Mucosa of descending colon (tissue), 3 donors: Measurements from ENCODE around the gene ISL2. TPM values are rescaled to one million over a fixed set of nuclear protein-coding genes. Genes with fewer than 3 reads are reported as not detected.

Experiments used
- ATAC-seq: fragments of 200-7000 bp; cut with Tn5 transposase; one replicate; pipeline ENCODE4 v1.9.1; 2020; ENCODE audit warnings: mild to moderate bottlenecking, moderate library complexity
- DNase-seq, 3 donors: peaks; one replicate each; pipeline ENCODE4 v3.0.0-alpha.2; 2020
- H3K36me3 ChIP-seq: fragments of 200-600 bp; one replicate; pipeline ENCODE4 v1.8.0; 2021; ENCODE audit warnings: low read depth, mild to moderate bottlenecking
- H3K4me1 ChIP-seq: fragments of 200-600 bp; one replicate; pipeline ENCODE4 v1.8.0; 2021; ENCODE audit warnings: low read depth, mild to moderate bottlenecking
- H3K4me3 ChIP-seq: fragments of 200-600 bp; one replicate; pipeline ENCODE4 v1.8.0; 2021; ENCODE audit warnings: mild to moderate bottlenecking
- H3K9me3 ChIP-seq: fragments of 200-600 bp; one replicate; pipeline ENCODE4 v1.8.0; 2021; ENCODE audit warnings: mild to moderate bottlenecking
- intact Hi-C, 2 donors: fragments of 100-400 bp; cut with DNase I in 1 of 2; cut with micrococcal nuclease in 1 of 2; formaldehyde crosslinking; loops; one replicate each; pipeline versions ENCODE4 v1.11.0 to v1.11.1; 2022; cut with DNase I, micrococcal nuclease
- total RNA-seq, 3 donors: library from RNA; stranded (reverse); fragmentation: NEBNext Ultra II Directional in 2 of 3; extraction: Animal tissue kit (Norgen Biotek cat#: 25700) in 2 of 3; gene quantifications; one replicate each; pipeline versions ENCODE4 v1.2.1 to v1.2.4, GENCODE V29; 2021 to 2023
- TF ChIP-seq, protein P1 (sequence below): fragments of 200-600 bp; IDR thresholded peaks from one replicate; pipeline ENCODE4 v1.8.0; 2022; ENCODE audit warnings: antibody characterized with exemption, mild to moderate bottlenecking
- donor health status: DM: no; HTN: no; CAD: no; lungs with moderate emphysema.
- donor health status: DM: no; HTN: no; CAD: no.
- donor health status: DM: no; HTN: yes; CAD: no.

Gene ISL2
- total RNA-seq, 3 donors from 2014 or later = 0.51 to 2.1 (median 0.87) TPM

DNA sequence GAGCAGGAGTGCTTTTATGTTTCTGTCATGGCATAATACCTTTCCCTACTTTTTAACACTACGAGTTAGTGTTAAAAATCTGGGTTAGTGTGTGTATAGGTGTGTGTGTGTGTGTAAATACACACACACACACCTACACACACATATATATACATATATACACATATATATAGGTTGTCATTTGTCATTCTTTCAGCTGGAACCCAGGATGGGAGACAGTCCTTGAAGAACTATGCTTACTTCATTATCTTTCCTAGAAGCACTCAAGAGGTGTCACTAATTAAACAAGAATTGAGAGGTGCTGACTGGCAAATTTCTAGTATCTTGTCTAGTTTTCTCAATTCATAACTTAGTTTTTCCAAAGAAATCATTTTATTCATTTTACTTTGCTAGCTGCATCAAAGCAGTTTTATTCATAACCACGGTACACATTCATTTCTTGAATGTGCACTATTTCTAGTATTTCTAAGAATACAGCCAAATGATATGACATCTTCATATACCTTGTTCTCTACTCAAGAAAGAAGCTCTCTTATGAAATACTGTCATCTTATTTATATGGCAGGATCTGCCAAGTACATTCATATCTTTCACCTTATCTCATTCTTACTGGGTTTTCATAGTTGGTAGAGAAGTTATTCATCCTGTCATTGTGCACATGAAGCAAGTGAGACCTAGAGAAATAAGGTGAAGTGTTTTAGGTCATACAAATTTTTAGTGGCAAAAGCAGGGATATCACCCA is 46.6 kb downstream of the ISL2 start:
- TF ChIP-seq, protein P1, sequence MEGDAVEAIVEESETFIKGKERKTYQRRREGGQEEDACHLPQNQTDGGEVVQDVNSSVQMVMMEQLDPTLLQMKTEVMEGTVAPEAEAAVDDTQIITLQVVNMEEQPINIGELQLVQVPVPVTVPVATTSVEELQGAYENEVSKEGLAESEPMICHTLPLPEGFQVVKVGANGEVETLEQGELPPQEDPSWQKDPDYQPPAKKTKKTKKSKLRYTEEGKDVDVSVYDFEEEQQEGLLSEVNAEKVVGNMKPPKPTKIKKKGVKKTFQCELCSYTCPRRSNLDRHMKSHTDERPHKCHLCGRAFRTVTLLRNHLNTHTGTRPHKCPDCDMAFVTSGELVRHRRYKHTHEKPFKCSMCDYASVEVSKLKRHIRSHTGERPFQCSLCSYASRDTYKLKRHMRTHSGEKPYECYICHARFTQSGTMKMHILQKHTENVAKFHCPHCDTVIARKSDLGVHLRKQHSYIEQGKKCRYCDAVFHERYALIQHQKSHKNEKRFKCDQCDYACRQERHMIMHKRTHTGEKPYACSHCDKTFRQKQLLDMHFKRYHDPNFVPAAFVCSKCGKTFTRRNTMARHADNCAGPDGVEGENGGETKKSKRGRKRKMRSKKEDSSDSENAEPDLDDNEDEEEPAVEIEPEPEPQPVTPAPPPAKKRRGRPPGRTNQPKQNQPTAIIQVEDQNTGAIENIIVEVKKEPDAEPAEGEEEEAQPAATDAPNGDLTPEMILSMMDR = no peak
- DNase-seq = no peak

DNA sequence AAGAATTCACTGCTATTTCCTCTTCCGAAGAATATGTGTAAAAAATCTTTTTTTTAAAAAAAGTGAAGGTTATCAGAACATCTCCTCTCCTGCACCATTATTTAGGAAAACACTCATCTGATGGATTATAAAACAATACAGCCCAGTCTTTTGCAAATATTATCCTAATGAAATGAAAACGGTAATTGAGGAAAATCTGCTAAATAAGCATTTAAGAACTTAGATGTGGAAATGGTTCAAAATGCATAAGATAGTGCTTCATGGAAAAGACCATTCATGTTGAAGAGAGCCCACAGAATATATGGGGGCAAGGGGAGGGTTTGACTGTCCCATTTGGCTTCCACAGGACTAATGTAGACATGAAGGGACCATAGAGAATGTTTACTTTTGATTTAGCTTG is 47.8 kb downstream of the ISL2 start:
- Histone ChIP-seq H3K4me1 (no peaks in the 10 kb centered on the region), H3K36me3 (no peaks in the 10 kb centered on the region), H3K4me3 (no peak overlapping the region), H3K9me3 (no peaks in the 10 kb centered on the region)
- ATAC-seq = no peak
- TF ChIP-seq, protein P1 = no peak
- intact Hi-C loops = no loop called here
- no peak for DNase-seq

More for the DNA sequence above, 46.6 kb downstream of the ISL2 start:
- Histone ChIP-seq H3K4me1 (no peaks in the 10 kb centered on the region), H3K36me3 (no peaks in the 10 kb centered on the region), H3K9me3 (no peaks in the 10 kb centered on the region), H3K4me3 (no peak overlapping the region)
- intact Hi-C loops = no loop called here
- no peak for ATAC-seq

DNA sequence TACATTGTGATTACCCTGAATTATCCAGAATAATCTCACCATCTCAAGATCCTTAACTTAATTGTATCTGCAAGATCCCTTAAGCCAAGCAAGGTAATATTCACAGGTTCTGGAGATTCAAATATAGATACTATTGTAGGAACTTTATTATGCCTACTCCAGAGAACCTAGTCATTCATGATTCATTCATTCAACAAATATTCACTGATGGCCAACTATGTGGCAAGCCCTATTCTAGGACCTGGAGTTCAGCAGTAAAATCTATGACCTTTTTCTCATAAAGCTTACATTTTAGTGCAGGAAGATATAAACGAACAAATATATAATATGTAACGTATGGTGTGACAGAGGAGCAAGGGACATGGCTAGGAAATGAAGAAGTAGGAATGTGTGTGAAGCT is 49.6 kb downstream of the ISL2 start:
- no peaks in the 10 kb centered on the region for H3K36me3 ChIP-seq
- no peaks in the 10 kb centered on the region for H3K9me3 ChIP-seq
- H3K4me1 ChIP-seq = no peaks in the 10 kb centered on the region
- H3K4me3 ChIP-seq = no peak overlapping the region
- TF ChIP-seq, protein P1 = no peak
- no peak for DNase-seq
- ATAC-seq = peak; percentile 74
- intact Hi-C loops = no loop called here

DNA sequence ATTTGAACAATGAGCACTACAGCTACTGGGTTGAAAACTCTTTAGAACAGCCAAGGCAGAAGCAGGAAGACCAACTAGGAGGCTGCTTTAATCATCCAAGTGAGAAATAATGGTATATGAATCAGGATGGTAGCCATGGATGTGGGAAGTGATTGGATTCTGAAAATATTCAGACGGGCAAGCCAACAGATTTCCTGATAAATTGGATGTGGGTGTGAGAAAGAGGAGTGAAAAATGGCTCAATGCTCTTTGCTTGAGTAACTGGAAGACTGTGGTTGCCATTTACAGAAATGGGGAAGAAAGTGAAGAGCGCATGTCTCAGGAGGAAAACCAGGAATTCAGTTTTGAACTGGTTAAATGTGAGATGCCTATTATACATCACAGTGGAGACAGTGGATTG is 50.4 kb downstream of the ISL2 start:
- TF ChIP-seq, protein P1 = no peak
- Histone ChIP-seq H3K36me3 (no peaks in the 10 kb centered on the region), H3K4me3 (no peak overlapping the region), H3K9me3 (no peaks in the 10 kb centered on the region), H3K4me1 (no peaks in the 10 kb centered on the region)
- intact Hi-C loops = no loop called here
- ATAC-seq = no peak
- DNase-seq = no peak

DNA sequence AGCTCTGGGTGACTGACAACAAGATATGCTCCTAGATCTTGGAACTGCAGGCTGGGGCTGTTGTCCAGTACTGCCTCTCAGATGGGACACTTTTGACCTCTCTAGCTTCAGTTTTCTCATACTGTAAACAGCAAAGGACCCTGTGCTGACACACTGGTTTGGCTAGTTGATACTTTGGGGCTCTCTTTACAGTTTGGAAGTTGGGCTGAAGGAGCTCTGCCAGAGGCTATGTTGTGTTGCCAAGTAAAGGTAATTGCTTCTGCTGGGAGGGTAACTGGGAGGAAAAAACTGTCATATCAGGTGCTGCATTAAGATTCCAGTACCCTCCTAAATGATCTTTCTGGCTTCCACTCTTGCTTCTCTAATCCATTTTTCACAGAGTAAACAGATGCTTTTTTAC is 54.0 kb downstream of the ISL2 start:
- ATAC-seq (no peak), DNase-seq (no peak)
- intact Hi-C loops = no loop called here

More for the DNA sequence above, 54.0 kb downstream of the ISL2 start:
- Histone ChIP-seq H3K4me1 (no peaks in the 10 kb centered on the region), H3K36me3 (no peaks in the 10 kb centered on the region), H3K4me3 (no peak overlapping the region), H3K9me3 (no peaks in the 10 kb centered on the region)
- TF ChIP-seq, protein P1 = no peak
